WERI-Rb-1 (cell line): ENCODE results near the gene IGFBP4.

ENCODE experiments used
- DNase-seq: peaks from one replicate; pipeline ENCODE4 v3.0.0-alpha.2; 2020
- H3K27ac ChIP-seq: fragments of 250-450 bp; sonication (Bioruptor Pico); 2 replicates; pipeline ENCODE4 v1.5.1; 2020; ENCODE audit warnings: mild to moderate bottlenecking, moderate library complexity
- H3K27me3 ChIP-seq: fragments of 250-450 bp; sonication (Bioruptor Pico); 2 replicates; pipeline ENCODE4 v1.5.1; 2021; ENCODE audit warnings: mild to moderate bottlenecking, low read depth, moderate library complexity; ENCODE audit not compliant: insufficient read depth, severe bottlenecking
- H3K36me3 ChIP-seq: fragments of 250-450 bp; sonication (Bioruptor Pico); 2 replicates; pipeline ENCODE4 v1.5.1; 2020; ENCODE audit warnings: mild to moderate bottlenecking, moderate library complexity
- H3K4me3 ChIP-seq: 2 replicates; pipeline ENCODE4 v1.5.1; 2011; ENCODE audit warnings: low read depth, mild to moderate bottlenecking, control low read depth, low read length
- H3K9me3 ChIP-seq: fragments of 250-450 bp; sonication (Bioruptor Pico); 2 replicates; pipeline ENCODE4 v1.5.1; 2021; ENCODE audit warnings: mild to moderate bottlenecking, moderate library complexity; ENCODE audit not compliant: severe bottlenecking
- CTCF ChIP-seq: IDR thresholded peaks from 2 replicates; pipeline ENCODE4 v1.5.1; 2011; ENCODE audit warnings: low read depth, mild to moderate bottlenecking, control low read depth, inconsistent platforms, low read length

Gene IGFBP4

GRCh38 chr17:40417609-40418427 is 25.4 kb upstream of the IGFBP4 start, which contains the start of gene TOP2A:
Gene TOP2A (minus strand): TSS chr17:40417896. CDS start chr17:40417791, 105 bp downstream.
- Histone ChIP-seq H3K27ac (peak within 1 kb of the TSS; percentile 98), H3K9me3 (no peaks in the 10 kb centered on the region), H3K36me3 (peaks cover 47% of the 10 kb centered on the region), H3K27me3 (no peaks in the 10 kb centered on the region), H3K4me3 (peak within 1 kb of the TSS; percentile 76)
- no peak for TF ChIP-seq CTCF
- DNase-seq: peak; percentile 100

GRCh38 chr17:40418428-40418706 is 24.9 kb upstream of the IGFBP4 start:
- peaks cover 41% of the 10 kb centered on the region for H3K36me3 ChIP-seq
- H3K4me3 ChIP-seq: peak overlapping the region; percentile 76
- TF ChIP-seq CTCF: no peak
- H3K27me3 ChIP-seq: no peaks in the 10 kb centered on the region
- H3K9me3 ChIP-seq: no peaks in the 10 kb centered on the region
- peak overlapping the region; percentile 98 for H3K27ac ChIP-seq
- DNase-seq: no peak

- Histone ChIP-seq H3K27ac (no peak overlapping the region), H3K9me3 (no peaks in the 10 kb centered on the region), H3K4me3 (no peak overlapping the region), H3K27me3 (no peaks in the 10 kb centered on the region), H3K36me3 (peaks cover 27% of the 10 kb centered on the region)
- no peak for TF ChIP-seq CTCF
- DNase-seq: no peak
Observed at GRCh38 chr17:40419559-40420331, 23.5 kb upstream of the IGFBP4 start.

- Histone ChIP-seq H3K27me3 (no peaks in the 10 kb centered on the region), H3K27ac (no peak overlapping the region), H3K36me3 (no peaks in the 10 kb centered on the region), H3K9me3 (no peaks in the 10 kb centered on the region), H3K4me3 (no peak overlapping the region)
- 0 out of 2 replicates have a peak, but pooled peaks have one; percentile 11 for TF ChIP-seq CTCF
- DNase-seq: no peak
Observed at GRCh38 chr17:40422990-40423633, 20.1 kb upstream of the IGFBP4 start.

GRCh38 chr17:40425741-40426140 is 17.5 kb upstream of the IGFBP4 start:
- DNase-seq: no peak
- no peak for TF ChIP-seq CTCF
- no peaks in the 10 kb centered on the region for H3K27me3 ChIP-seq
- H3K27ac ChIP-seq: no peak overlapping the region
- no peaks in the 10 kb centered on the region for H3K36me3 ChIP-seq
- H3K9me3 ChIP-seq: peaks cover 5% of the 10 kb centered on the region
- H3K4me3 ChIP-seq: no peak overlapping the region
